Measurements from ENCODE around the gene SEH1L. TPM values are rescaled to one million over a fixed set of nuclear protein-coding genes. Genes with fewer than 3 reads are reported as not detected.

SEH1L gene
- total RNA-seq, 1 donor = 56.6 TPM

- TF ChIP-seq CTCF (IDR thresholded peaks at IDR 0.05; ENCODE audit: insufficient read depth, low read depth, low read length) = no peak
- H3K4me3 ChIP-seq (ENCODE audit: low read depth, low read length) = no peak overlapping the region
- DNase-seq (ENCODE audit: low read depth) = no peak
These were observed 19.6 kb upstream of the SEH1L start for GRCh38 chr18:12928206-12928605.

- no peak for TF ChIP-seq CTCF (IDR thresholded peaks at IDR 0.05; ENCODE audit: insufficient read depth, low read depth, low read length)
- no peak for DNase-seq (ENCODE audit: low read depth)
- no peak overlapping the region for H3K4me3 ChIP-seq (ENCODE audit: low read depth, low read length)
These were observed 19.2 kb upstream of the SEH1L start for GRCh38 chr18:12928641-12929040.

- H3K4me3 ChIP-seq (ENCODE audit: low read depth, low read length) = no peak overlapping the region
- DNase-seq (ENCODE audit: low read depth) = no peak
- TF ChIP-seq CTCF (IDR thresholded peaks at IDR 0.05; ENCODE audit: insufficient read depth, low read depth, low read length) = no peak
These were observed 18.2 kb upstream of the SEH1L start for GRCh38 chr18:12929477-12930083.

GRCh38 chr18:12930376-12930775 lies 17.4 kb upstream of the SEH1L start:
- DNase-seq (ENCODE audit: low read depth) = no peak
- TF ChIP-seq CTCF (IDR thresholded peaks at IDR 0.05; ENCODE audit: insufficient read depth, low read depth, low read length) = no peak
- no peak overlapping the region for H3K4me3 ChIP-seq (ENCODE audit: low read depth, low read length)

- no peak overlapping the region for H3K4me3 ChIP-seq (ENCODE audit: low read depth, low read length)
- no peak for TF ChIP-seq CTCF (IDR thresholded peaks at IDR 0.05; ENCODE audit: insufficient read depth, low read depth, low read length)
- DNase-seq (ENCODE audit: low read depth) = no peak
These were observed 16.9 kb upstream of the SEH1L start for GRCh38 chr18:12930908-12931307.

- TF ChIP-seq CTCF (IDR thresholded peaks at IDR 0.05; ENCODE audit: insufficient read depth, low read depth, low read length) = no peak
- no peak for DNase-seq (ENCODE audit: low read depth)
- no peak overlapping the region for H3K4me3 ChIP-seq (ENCODE audit: low read depth, low read length)
These were observed 14.5 kb upstream of the SEH1L start for GRCh38 chr18:12933327-12933726.

- peak; percentile 86 for DNase-seq (ENCODE audit: low read depth)
- TF ChIP-seq CTCF (IDR thresholded peaks at IDR 0.05; ENCODE audit: insufficient read depth, low read depth, low read length) = peak; percentile 99
- H3K4me3 ChIP-seq (ENCODE audit: low read depth, low read length) = no peak overlapping the region
These were observed 13.2 kb upstream of the SEH1L start for GRCh38 chr18:12934454-12935071.

All from fibroblast of villous mesenchyme (primary cell).